Daoy (cell line): ENCODE results near the gene KLK5. TPM values are rescaled to one million over a fixed set of nuclear protein-coding genes. Genes with fewer than 3 reads are reported as not detected.

ENCODE experiments used
- DNase-seq: peaks from one replicate; pipeline ENCODE4 v3.0.0-alpha.2; 2015; ENCODE audit warnings: low read depth
- total RNA-seq: library from RNA; depleted of rRNA; stranded (reverse); fragments of >200 nt; shearing (Covaris generic); gene quantifications from 2 replicates; pipeline ENCODE4 v1.2.3, GENCODE V29; 2014

The KLK5 gene
- total RNA-seq, 1 experiment from 2014 or later: not detected

DNA sequence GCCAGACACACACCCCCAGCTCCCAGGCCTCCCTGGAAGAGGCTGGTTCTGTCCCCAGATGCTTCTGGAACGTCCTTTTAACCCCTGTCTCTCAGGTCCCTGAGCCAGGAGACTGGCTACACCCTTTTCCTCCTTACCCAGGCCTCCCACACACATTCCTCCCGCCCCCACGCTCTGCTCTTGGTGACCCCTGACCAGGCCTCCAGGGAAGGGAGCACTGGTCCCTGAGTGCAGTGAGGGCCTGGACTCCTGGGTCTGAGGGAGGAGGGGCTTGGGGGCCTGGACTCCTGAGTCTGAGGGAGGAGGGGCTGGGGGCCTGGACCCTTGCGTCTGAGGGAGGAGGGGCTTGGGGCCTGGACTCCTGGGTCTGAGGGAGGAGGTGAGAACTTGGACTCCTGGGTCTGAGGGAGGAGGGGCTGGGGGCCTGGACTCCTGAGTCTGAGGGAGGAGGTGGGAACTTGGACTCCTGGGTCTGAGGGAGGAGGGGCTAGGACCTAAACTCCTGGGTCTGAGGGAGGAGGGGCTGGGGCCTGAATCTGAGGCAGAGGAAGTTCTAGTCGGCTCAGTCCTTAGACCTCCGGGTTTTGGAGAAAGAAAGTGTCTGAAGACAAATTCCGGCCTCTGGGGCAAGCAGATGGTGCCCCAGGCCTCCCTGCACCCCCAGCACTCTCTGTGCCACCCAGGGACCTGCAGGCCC lies 16.0 kb upstream of the KLK5 start:
- DNase-seq: no peak

- DNase-seq: no peak
Measured at GRCh38 chr19:50967929-50968715, 15.3 kb upstream of the KLK5 start.

GRCh38 chr19:50964266-50964665 lies 11.4 kb upstream of the KLK5 start:
- no peak for DNase-seq

GRCh38 chr19:50963381-50963780 lies 10.5 kb upstream of the KLK5 start:
- no peak for DNase-seq

- no peak for DNase-seq
Measured at GRCh38 chr19:50962245-50962644, 9.4 kb upstream of the KLK5 start.

DNA sequence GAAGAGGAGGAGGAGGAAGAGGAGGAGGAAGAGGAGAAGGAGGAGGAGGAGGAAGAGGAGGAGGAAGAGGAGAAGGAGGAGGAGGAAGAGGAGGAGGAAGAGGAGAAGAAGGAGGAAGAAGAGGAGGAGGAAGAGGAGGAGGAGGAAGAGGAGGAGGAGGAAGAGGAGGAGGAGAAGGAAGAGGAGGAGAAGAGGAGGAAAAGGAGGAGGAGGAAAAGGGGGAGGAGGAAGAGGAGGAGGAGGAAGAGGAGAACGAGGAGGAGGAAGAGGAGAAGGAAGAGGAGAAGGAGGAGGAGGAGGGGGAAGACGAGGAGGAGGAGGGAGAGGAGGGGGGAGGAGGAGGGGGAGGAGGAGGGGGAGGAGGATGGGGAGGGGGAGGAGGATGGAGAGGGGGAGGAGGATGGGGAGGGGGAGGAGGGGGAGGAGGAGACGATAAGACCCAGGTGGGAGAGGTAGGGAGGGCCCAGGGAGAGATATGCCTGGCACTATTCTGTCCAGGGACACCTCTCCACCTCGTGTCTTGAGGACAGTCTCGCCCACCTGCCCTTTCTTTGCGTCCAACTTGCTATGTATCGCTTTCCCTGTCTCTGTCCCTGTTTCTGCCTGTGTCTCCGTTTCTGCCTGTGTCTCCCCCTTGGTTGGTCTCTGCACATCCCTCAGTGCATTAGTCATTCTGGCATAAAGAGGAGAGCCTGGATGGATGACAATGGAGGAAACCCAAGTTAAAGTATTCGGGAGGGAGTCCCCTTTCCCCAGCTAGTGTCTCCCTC lies 7.1 kb upstream of the KLK5 start:
- peak; percentile 61 for DNase-seq

- no peak for DNase-seq
Measured at GRCh38 chr19:50957587-50957986, 4.7 kb upstream of the KLK5 start.

DNA sequence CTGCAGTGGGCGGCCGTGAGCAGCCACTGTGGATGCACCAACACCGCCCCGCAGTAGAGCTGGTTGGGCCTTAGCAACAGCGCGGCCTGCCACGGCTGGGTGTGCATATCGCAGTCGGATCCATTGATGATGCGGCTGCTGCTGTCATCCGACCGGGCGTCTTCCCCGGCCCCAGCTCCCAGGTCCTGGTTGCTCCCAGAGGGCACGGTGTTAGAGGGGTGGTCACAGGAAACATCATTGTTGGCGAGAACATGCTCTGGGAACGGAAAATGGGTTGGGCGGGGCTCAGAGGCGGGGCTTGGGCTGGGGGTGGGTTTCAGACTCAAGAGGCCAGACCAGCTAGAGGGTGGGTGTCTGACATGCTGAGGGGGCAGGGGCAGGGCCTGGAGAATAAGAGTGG lies 3.0 kb downstream of the KLK5 start:
- DNase-seq: no peak

DNA sequence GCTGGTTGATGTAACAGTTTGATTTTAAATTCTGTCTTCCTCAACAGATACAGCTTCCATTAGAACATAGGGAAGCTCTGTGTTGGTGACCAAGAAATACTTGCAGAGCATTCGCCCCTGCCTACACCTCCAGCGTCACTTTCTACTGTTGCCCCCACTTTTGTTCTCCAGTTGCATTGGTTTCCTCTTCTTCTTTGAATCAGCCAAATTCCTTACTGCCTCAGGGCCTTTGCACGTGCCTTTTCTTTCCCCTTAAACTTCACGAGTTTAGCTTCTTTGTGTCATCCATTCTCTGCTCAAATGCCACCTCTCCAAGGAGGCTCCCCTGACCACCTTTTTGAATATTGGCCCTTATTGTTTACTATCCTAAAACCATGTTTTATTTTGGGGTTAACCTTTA lies 5.7 kb downstream of the KLK5 start:
- DNase-seq: no peak

DNA sequence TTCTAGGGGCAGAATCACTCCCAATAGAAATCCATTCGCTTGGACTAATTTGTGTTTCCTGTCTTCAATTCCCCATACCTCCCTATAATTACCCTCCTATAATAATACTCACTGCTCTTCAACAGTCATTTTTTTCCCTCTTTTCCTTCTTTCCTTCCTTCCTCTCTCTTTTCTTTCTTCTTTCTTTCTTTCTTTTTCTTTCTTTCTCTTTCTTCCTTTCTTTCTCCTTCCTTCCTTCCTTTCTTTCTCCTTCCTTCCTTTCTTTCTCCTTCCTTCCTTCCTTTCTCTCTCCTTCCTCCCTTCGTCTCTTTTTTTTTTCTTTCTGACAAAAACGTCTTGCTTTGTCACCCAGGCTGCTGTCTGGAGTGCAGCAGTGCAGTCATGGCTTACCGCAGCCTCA lies 8.0 kb downstream of the KLK5 start:
- no peak for DNase-seq

DNA sequence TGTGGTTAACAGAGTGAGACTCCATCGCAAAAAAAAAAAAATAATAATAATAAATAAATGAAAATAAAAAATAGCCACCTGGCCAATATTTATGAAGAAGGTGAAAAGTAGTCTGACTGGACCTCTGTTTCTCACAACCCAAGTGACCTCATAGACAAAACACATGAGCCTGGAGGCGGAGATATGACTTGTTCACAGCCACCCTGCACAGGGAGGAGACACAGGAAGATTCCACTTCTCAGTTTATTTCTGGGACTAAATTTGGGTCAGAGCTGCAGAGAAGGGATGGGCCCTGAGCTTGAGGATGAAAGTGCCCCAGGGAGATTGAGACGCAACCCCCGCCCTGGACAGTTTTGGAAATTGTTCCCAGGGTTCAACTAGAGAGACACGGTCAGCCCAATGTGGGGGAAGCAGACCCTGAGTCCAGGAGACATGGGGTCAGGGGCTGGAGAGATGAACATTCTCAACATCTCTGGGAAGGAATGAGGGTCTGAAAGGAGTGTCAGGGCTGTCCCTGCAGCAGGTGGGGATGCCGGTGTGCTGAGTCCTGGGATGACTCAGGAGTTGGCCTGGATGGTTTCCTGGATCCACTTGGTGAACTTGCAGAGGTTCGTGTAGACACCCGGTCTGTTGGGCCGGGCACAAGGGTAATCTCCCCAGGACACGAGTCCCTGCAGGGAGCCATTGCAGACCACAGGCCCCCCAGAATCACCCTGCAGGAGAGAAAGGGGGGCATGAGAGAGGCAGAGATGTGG lies 9.6 kb downstream of the KLK5 start:
- no peak for DNase-seq

DNA sequence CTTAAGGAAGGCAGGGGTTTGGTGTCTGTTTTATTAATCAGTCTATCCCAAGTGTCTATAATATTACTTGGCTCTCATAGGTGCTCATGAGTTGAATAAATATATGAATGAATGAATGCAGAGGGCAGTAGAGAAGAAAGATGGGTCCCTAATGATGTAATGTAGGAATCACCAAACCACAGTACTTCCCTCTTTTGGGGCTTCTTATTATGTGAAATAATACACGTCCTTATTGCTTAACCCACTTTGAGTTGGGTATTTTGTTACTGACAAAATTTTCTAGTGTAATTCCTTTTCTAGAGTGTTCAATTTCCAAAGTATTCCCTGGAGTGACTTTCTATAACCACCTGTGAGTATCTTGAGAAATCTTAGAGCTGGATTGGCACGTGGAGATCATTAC lies 13.2 kb downstream of the KLK5 start:
- no peak for DNase-seq

DNA sequence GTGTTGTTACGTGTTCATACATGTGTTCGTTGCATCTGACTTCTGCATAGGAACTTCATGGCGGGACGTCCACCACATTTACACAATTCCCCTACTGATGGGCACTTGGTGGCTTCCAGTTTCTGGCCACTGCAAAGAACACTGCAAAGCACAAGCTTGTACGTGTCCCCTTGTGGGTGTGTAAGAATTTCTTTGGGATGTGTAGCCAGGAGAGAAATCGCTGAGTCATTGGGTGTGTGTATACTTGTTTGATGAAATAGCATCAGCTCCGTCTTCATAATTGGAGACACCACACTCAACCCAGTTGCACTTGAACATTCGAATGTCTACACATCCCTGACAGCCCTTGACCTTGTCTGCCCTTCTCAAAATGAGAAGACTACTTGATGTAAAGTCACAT lies 19.2 kb downstream of the KLK5 start:
- peak; percentile 50 for DNase-seq

DNA sequence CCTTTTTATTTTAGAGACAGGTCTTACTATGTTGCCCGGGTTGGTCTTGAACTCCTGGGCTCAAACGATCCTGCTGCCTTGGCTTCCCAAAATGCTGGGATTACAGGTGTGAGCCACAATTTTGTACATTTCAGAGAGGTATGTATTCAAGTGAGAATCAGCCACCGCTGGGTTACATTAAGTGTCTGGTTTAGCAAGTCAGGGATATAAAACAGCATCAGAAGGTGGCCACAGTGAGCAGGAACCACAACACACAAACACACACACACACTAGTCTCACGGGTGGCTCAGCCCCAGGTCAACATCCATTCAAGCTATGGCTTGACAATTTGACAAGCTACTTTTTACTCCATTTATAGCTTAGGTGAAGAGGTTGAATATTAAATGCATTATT lies 20.2 kb downstream of the KLK5 start:
- DNase-seq: no peak

GRCh38 chr19:50932018-50932689 lies 20.7 kb downstream of the KLK5 start:
- peak; percentile 69 for DNase-seq

GRCh38 chr19:50931023-50931422 lies 21.8 kb downstream of the KLK5 start:
- DNase-seq: no peak

GRCh38 chr19:50928831-50929230 lies 24.0 kb downstream of the KLK5 start:
- DNase-seq: no peak

- DNase-seq: peak; percentile 45
Measured at GRCh38 chr19:50926144-50926543, 26.7 kb downstream of the KLK5 start.

DNA sequence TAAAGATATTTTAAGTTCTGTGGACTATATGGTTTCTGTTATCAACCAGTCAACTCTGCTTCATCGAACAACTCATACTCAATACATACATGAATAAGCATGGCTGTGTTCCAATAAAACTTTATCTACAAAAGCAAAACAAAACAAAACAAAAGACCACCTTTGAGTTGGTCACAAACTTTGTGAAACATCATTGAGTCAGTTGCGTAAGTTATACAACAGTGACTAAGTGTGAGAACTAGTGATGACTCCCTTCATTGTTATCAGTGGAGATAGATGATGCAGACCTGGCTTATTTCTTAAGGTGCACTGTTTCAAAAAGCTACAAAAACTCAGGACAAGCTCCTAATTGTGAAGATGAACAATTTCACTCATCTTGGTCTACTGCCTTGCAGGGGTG lies 27.1 kb downstream of the KLK5 start:
- peak; percentile 63 for DNase-seq

DNA sequence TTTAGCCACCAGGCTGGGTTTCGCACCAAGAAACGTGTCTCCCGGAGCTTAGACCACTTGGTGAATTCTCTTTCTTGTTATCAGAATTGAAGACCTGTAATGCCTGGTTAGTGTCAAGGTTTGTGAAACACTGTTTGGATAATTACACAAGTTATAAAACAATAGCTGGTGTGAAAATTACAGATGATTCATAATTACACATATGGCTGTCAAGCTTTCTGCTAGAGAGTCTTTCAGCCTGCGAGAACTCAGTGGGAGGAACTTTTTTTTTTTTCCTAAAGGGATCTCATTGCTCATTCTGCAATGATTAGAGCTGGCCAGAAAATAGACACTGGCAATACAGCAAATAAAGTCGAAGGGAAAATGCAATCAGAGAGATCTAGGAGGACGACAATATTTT lies 28.3 kb downstream of the KLK5 start:
- DNase-seq: no peak

GRCh38 chr19:50922317-50922853 lies 30.5 kb downstream of the KLK5 start:
- peak; percentile 89 for DNase-seq
